GM10266 (cell line): Measurements from ENCODE around the gene IFT22.
"Not testable (repeated sequence)": the region's sequence is repeated elsewhere in the genome, so short reads cannot be mapped to it uniquely, and the experiment has no call there.

Source experiments
- DNase-seq: peaks from one replicate; pipeline ENCODE4 v3.0.0; 2012; ENCODE audit errors: extremely low spot score
- CTCF ChIP-seq: IDR thresholded peaks from 2 replicates; pipeline ENCODE4 v1.5.1; 2012; ENCODE audit warnings: mild to moderate bottlenecking, low read depth; ENCODE audit not compliant: control insufficient read depth, insufficient read depth; ENCODE audit errors: missing control alignments

Gene IFT22

GRCh38 chr7:101278461-101279292 is 42.9 kb downstream of the IFT22 start:
- DNase-seq, result no peak
- TF ChIP-seq CTCF, result no peak

DNA sequence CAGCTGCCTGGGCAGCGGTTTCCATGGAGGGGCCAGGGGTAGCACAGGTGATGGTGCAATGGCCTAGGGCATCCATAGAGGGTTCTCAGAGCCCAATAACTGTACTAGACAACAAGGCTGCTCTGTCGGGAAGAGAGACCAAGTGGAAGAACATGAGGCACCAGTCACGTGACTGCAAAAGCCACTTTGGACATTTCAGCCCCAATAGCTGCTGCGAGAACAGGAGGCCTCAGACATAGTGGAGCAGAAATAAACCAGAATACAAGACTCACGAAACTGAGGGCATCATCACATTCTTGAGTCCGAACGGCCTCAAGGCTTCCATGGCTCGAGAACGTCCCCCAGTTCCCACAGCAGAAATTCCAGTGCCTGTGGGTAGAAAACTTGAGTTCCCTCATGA is 44.5 kb downstream of the IFT22 start:
- DNase-seq, result no peak
- TF ChIP-seq CTCF, result no peak

GRCh38 chr7:101273206-101273605 is 48.4 kb downstream of the IFT22 start:
- no peak for TF ChIP-seq CTCF
- no peak for DNase-seq

- no peak for DNase-seq
- no peak for TF ChIP-seq CTCF
Measured at GRCh38 chr7:101271021-101271420, 50.6 kb downstream of the IFT22 start.

DNA sequence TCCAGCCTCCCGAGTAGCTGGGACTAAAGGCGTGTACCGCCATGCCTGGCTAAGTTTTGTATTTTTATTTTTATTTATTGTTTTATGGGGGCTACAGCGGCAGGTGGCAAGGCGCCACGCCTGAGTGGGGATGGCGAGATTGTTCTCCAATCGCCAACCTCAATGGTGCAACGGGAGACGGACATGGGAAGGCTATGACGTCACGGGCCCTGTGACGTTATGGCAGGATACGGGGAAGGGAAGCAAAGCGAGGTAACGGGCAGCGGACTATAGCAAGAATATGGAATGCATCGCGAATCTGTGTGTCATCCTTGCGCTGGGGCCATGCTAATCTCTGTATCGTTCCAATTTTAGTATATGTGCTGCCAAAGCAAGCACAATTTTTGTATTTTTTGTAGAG is 51.9 kb downstream of the IFT22 start:
- no peak for DNase-seq
- no peak for TF ChIP-seq CTCF

- no peak for TF ChIP-seq CTCF
- DNase-seq, result no peak
Measured at GRCh38 chr7:101265622-101266516, 55.7 kb downstream of the IFT22 start.

DNA sequence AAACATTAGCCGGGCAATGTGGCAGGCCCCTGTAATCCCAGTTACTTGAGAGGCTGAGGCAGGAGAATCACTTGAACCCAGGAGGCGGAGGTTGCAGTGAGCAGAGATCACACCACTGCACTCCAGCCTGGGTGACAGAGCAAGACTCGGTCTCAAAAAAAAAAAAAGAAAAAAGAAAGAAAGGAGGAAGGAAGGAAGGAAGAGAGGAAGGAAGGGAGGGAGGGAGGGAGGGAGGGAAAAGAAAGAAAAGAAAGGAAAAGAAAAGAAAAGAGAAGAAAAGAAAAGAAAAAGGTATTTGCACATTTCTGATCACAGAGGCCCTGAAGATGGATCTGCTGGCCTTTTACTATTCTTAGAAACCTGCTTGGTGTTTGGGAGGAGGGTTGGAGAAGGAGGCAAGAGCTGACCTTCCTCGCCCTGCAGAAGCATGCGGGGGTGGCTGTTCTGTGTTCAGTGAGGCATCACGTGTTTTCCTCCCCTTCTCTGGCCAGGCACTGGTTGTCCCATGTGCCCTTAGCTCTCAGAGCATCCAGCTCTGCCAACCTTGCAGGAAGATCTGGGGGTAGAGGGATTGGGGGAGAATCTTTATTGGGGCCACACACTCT is 57.4 kb downstream of the IFT22 start:
- DNase-seq, result not testable (repeated sequence)
